HL-60 (cell line): ENCODE data around the gene KIAA0930.
"Not testable (repeated sequence)": the region's sequence is repeated elsewhere in the genome, so short reads cannot be mapped to it uniquely, and the experiment has no call there.

Experiments used
- DNase-seq, 2 experiments: peaks; one replicate each; pipeline ENCODE4 v3.0.0-alpha.2; 2010 to 2020; ENCODE audit warnings: low read depth in 1 of 2, low spot score in 1 of 2
- H3K27ac ChIP-seq: fragments of 250-450 bp; sonication (Bioruptor Pico); replicated peaks from 2 replicates; pipeline ENCODE4 v1.5.1; 2020; ENCODE audit warnings: mild to moderate bottlenecking, moderate library complexity
- H3K27me3 ChIP-seq: fragments of 250-450 bp; sonication (Bioruptor Pico); 2 replicates; pipeline ENCODE4 v1.5.1; 2021; ENCODE audit warnings: mild to moderate bottlenecking, moderate library complexity; ENCODE audit not compliant: insufficient read depth, poor library complexity, severe bottlenecking
- H3K4me3 ChIP-seq: replicated peaks from 2 replicates; pipeline ENCODE4 v1.5.1; 2011; ENCODE audit warnings: mild to moderate bottlenecking, control low read depth, low read length; ENCODE audit not compliant: insufficient read depth
- CTCF ChIP-seq: IDR thresholded peaks from one replicate; pipeline ENCODE4 v1.5.1; 2011; ENCODE audit warnings: low read length, control low read depth, inconsistent platforms; ENCODE audit not compliant: insufficient read depth
- GABPA ChIP-seq: IDR thresholded peaks from 2 replicates; pipeline ENCODE4 v1.6.1; 2012; ENCODE audit warnings: low read depth
- POLR2AphosphoS5 ChIP-seq: IDR thresholded peaks from 2 replicates; pipeline ENCODE4 v1.6.1; 2012; ENCODE audit warnings: low read depth
- REST ChIP-seq: IDR thresholded peaks from 2 replicates; pipeline ENCODE4 v1.6.1; 2012; ENCODE audit warnings: low read depth; ENCODE audit not compliant: insufficient replicate concordance
- SPI1 ChIP-seq: IDR thresholded peaks from 2 replicates; pipeline ENCODE4 v1.6.1; 2012; ENCODE audit warnings: low read depth, mild to moderate bottlenecking, borderline replicate concordance

The KIAA0930 gene

DNA sequence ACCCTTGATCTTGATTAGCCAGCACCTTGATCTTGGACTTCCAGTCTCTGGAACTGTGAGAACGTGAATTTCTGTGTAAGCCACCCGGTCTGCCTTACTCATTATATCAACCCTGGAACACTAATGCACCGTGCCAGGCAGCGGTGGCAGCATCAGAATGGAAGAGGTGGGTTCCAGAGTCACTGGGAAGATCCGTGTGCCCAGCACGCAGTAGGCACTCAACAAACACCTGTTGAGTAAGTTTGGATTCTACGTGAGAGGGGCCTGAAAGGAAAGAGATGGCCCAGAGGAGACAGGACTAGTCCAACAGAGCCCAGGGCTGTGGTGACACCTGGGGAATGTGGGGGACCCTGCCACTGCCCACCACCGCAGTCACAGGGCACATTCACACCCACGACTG is 37.4 kb upstream of the KIAA0930 start:
- H3K27me3 ChIP-seq: no peaks in the 10 kb centered on the region
- no peak overlapping the region for H3K4me3 ChIP-seq
- TF ChIP-seq GABPA: no peak
- TF ChIP-seq SPI1: no peak
- no peak for TF ChIP-seq REST
- no peak for TF ChIP-seq POLR2AphosphoS5
- TF ChIP-seq CTCF: no peak
- no peak overlapping the region for H3K27ac ChIP-seq
- DNase-seq: no peak

DNA sequence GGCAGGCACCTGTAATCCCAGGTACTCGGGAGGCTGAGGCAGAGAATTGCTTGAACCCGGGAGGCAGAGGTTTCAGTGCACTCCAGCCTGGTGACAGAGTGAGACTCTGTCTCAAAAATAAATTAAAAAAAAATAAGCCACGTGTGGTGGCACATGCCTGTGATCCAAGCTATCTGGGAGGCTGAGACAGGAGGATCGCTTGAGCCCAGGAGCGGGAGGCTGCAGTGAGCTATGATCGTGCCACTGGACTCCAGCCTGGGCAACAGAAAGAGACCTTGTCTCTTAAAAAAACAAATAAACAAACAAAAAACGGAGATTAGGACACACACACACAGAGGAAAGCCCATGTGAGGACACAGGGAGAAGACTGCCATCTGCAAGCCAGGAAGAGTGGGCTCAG is 37.0 kb upstream of the KIAA0930 start:
- not testable (repeated sequence) for H3K27me3 ChIP-seq, H3K27ac ChIP-seq, H3K4me3 ChIP-seq, DNase-seq

- Histone ChIP-seq H3K27ac (no peak overlapping the region), H3K4me3 (no peak overlapping the region), H3K27me3 (no peaks in the 10 kb centered on the region)
- no peak for TF ChIP-seq GABPA
- no peak for TF ChIP-seq POLR2AphosphoS5
- TF ChIP-seq SPI1: no peak
- no peak for TF ChIP-seq REST
- no peak for DNase-seq
Observed at GRCh38 chr22:45276507-45277105, 35.9 kb upstream of the KIAA0930 start.

- TF ChIP-seq REST (no peak), SPI1 (no peak), CTCF (no peak), POLR2AphosphoS5 (no peak), GABPA (no peak)
- H3K4me3 ChIP-seq: no peak overlapping the region
- DNase-seq: no peak
- no peaks in the 10 kb centered on the region for H3K27me3 ChIP-seq
- H3K27ac ChIP-seq: no peak overlapping the region
Observed at GRCh38 chr22:45273452-45274075, 32.9 kb upstream of the KIAA0930 start.
